Activated CD4-positive, alpha-beta T cell treated with anti-CD3 and anti-CD28 coated beads for 4 hours (primary cell): ENCODE data around the gene CASS4.
"Not testable (repeated sequence)": the region's sequence is repeated elsewhere in the genome, so short reads cannot be mapped to it uniquely, and the experiment has no call there.

Source experiments
- DNase-seq, 2 donors: peaks; one replicate each; pipeline ENCODE4 v3.0.0-alpha.2; 2020

CASS4 gene

DNA sequence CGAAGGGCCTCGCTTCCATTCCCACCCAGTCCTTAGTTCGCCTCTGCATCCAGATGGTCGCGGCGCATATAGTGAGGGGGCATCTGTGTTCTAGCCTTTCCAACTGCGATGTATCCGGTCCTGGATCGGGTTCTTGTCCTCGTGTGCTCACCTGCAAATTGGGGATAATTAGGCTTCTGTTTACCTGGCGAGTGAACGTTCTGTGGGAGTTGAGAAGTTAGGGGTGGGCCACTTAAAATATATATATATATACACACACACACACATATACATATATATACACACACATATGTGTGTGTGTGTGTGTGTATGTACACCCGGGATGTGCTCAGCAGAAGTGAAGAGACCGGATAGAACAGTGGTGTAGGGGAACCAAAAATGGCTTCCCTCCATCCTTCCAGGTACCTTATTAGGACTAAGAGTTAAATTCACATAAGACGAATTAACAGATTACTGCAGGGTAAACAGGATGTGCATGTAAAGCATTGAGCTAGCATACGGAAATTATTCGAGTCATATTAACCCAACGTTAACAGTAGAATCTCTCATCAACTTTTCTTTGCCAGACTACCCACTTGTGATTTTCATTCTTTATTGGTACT, 19.1 kb upstream of the CASS4 start:
- DNase-seq = no peak

DNA sequence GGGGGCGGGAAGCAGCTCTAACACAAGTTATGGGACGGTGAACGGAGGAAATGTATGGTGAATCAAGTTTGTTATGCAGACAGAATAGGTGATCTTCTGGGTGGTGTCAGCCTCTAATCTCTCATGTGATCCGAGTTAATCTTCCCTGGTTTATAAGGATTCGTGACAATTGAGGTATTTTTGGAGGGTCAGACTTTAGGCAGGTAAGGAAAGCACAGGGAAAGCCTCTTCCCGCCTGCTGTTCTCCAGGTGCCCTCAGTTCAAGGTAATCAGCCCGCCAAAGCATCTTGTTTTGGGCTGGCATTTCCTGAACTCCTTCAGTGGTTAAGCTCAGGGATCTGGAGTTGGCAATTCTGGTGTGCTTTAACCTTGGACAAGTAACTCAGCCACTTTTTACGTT, 18.4 kb upstream of the CASS4 start:
- no peak for DNase-seq

DNA sequence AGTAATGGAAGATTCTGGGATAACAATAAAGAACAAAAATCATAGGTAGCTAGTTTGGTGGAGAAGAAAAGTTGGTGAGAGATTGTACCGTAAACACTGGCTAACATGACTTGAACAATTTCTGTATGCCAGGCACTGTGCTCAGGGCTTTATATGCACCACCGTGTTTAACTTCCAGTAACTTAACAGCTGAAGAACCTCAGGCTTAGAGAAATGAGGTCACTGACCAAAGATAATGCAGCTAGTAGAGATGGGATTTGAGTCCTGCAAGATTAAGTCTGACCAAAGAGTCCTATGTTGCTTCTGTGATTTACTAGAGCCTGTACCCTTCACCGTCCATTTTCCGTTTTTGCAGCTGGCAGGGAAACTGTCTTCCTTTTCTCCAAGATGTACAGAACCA, 16.9 kb upstream of the CASS4 start:
- DNase-seq = no peak

DNA sequence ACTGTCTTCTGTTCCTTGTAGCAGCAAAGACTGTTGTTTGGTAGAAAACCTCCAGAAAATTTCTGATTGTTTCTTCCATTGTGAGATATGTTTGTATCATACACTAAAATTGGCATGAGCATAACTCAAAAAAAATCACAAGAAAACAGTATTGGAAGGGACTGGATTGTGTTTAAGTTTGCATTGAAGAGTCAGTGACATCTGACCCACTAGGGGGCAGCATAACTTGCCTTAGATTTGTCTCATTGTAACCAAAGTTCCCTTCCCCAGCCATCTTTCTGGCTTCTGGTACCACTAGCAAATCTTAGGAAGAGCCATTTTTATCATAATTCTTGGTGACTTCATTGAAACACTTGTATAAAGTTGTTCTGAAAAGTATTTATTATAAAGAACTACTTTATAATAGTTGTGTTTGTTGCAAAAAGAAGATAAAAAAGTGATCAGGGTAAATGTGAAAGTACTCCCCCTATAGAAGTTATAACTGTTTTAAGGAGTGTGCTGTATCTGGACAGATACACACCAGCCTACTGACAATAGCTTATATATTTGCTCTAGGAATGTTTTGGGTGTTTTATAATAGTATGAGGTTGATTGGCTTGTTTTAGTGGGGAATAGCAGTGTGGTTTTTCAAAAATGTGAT, 11.9 kb upstream of the CASS4 start:
- peak; percentile 63 to 74 for DNase-seq

DNA sequence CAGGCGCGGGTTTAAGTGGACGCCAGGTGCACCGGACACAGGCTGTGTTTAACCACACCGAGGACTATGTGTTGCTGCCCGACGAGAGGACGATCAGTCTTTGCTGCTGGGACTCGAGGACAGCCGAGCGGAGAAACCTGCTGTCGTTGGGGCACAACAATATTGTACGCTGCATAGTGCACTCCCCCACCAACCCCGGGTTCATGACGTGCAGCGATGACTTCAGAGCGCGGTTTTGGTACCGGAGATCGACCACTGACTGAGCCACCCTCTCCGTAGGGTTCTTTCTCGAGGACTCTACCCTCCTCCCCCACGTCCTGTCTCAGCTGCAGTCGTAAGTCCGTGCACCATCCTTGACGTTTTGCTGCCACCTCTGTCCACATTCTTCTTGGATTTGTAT, 8.6 kb upstream of the CASS4 start:
- DNase-seq = no peak

DNA sequence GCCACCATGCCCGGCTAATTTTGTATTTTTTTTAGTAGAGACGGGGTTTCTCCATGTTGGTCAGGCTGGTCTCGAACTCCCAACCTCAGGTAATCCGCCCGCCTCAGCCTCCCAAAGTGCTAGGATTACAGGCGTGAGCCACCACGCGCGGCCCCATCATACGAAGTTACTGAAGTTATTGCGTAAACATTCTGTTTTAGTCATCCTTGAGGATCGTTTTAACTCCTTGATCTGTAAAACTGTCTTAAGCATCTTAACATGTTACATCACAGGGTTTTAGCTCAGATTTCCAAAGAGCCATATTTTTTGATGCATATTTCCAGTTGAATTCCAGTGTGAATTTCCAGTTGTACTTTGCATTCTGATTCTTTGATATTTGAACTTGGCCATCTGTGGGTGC, 6.7 kb upstream of the CASS4 start:
- not testable (repeated sequence) for DNase-seq

DNA sequence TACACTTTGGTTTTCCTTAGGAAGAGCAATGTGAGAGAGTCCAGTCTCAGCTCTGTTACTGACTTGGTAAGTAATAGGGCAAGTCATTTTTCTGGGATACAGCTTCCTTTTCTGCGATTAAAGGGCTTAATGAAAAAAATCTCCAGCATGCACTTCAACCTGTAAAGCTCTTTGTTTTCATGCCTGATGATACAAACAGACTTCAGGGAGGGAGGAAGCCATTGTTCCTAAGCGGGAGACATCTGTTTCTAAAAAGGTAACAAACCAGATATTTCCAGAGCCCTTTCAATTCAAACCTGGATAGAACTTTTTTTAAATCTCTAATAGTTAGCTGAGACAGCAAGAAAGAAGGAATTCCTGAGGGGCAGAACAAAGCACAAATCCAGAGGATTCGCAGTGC, 5.2 kb upstream of the CASS4 start:
- DNase-seq = no peak

DNA sequence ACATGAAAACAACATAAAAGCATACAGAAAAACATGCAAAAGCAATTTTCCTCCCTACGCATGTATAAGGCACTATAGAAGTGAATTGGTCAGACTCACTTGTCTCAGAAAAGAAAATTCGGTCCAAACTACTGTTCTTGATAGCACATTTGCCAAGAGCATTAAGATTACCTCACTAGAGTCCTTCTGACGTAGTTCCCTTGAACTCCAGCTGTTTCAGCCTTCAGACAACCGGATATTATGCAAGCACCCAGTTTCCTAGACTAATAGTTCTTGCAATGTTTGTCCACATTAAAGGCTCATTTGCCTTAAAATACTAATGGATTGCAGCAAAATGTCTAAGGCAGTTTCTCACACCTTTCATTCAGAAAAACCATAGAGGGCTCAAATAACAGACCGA, 2.5 kb upstream of the CASS4 start:
- DNase-seq = no peak

DNA sequence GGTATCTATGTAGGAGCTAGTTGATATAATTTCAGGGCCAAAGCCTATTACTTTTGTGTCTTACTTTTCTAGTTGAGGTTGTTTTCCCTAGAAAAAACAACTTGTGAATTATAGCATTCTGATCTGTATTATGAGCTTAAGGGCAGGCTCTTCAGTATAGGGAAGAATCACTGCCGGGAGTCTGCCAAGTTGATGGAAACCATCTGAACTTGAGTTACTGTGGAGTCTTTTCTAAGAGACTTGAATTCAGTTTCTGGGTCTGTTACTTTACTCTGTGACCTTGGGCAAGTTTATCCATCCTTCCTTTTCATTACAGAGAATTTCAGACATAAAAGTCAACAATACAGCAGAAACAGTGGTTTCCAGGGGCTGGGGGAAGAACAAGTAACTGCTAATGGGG, 2.1 kb upstream of the CASS4 start:
- DNase-seq = no peak

DNA sequence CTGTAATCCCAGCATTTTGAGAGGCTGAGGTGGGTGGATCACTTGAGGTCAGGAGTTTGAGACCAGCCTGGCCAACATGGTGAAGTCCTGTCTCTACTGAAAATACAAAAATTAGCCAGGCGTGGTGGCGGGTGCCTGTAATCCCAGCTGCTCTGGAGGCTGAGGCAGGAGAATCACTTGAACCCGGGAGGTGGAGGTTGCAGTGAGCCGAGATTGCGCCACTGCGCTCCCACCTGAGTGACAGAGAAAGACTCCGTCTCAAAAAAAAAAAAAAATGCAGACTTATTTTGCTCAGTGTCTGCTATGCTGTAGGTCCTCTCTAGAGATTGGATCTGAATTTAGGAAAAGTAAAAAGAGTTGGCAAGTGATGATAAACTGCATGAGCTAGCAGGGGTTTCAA, 773 bp upstream of the CASS4 start:
- not testable (repeated sequence) for DNase-seq

DNA sequence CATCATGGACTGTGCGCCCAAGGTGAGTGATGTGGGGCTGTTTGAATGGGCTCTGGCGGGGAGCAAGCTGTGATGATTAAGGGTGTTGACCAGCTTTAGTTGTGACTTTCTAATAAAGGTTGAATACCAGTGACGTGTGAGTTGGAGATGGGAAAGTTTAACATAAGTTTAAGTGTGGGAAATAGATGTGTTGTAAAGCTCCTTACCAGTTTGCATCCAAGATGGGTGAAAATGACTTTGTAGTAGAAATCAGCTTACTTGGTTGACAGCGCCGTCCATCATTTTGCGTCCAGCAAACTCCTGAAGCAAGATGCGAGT, 372 bp downstream of the CASS4 start:
- DNase-seq = no peak

DNA sequence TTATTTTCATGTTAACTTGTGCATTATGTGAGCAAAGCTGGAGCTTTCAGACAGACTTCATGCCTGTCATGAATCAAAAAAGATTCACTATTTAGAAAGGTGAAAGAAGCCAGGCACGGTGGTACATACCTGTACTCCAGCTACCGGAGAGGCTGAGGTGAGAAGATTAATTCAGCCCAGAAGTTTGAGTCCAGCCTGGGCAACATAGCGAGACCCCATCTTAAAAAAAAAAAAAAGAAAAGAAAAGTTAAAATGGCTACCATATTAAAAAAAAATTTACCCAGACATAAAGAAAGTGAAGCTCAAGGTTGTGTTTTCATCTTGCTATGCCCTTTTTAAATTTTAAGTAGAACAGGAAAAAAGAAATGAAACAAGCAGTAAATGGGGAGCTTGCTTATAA, 889 bp downstream of the CASS4 start:
- DNase-seq = no peak

DNA sequence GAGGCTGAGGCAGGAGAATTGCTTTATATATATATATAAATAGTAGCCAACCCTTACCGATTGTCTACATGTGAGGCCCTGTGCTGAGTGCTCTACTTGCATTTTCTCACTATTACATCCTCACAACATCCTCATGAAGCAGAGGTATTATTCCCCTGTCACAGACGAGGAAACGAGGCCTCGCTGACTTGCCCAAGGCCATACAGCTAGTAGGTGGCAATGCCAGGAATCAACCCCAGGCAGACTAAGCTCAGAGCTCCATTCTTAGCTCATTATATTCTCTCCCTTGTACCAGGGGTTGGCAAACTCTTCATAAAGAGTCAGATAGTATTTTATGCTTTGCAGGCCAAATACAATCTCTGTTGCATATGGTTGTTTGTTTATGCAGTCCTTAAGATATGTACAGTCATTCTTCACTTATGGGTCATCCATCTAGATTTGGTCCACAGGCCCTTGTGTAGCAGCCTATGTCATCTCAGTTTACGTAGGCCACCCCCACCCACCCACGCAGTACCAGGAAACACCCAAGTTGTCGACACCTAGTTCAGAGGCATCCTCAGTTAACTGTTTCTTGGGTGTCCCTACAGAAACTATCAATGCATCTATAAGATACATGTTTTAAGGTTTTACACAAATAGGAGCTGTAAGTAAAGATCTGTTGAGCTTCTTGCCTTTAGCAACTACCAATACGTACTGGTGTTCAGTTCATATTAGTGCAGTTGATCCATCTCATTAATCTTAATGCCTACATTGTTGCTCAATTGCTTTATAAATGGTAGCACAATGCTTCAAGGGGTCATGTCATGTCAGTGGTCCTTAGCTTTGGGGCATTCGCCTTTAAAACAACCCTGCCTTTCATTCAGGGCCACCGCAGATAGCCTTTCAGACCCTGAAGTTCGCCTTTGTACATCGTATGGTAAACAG, 3.0 kb downstream of the CASS4 start:
- DNase-seq = peak; percentile 71 to 72

DNA sequence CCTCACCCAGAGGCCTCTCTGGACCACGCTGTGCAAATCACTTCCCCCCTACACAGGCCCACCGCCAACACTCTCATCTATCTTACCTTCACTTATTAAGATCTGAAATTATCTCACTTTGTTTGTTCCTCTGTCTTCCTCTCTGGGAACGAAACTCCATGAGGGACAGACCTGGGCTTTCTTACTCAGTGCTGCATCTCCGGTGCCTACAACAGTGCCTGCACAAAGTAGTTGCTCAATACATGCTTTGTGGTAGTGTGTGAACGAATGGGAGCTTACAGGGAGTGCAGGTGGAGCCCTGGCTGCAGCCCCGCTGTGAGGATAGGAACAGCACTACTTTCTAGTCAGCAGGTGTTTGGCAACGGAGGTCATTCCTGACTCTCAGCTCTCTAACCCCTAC, 5.3 kb downstream of the CASS4 start:
- DNase-seq = no peak

DNA sequence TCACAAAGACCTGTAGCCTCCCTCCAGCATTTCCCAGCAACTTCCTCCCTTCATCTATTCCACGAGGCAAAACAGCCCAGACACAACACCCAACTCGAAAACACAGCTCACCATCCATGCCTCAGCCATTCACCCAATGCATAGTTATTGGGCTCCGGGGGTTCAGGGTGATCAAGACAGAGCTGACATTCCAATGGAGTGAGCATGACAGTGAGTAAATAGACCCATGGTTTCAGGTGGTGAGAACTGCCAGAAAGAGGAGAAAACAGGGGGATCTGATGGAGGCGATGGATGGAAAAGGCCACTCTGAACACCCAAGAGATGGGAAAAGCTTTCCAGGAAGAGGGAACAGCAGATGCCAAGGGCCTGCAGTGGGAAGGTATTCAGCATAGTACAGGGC, 5.9 kb downstream of the CASS4 start:
- no peak for DNase-seq

DNA sequence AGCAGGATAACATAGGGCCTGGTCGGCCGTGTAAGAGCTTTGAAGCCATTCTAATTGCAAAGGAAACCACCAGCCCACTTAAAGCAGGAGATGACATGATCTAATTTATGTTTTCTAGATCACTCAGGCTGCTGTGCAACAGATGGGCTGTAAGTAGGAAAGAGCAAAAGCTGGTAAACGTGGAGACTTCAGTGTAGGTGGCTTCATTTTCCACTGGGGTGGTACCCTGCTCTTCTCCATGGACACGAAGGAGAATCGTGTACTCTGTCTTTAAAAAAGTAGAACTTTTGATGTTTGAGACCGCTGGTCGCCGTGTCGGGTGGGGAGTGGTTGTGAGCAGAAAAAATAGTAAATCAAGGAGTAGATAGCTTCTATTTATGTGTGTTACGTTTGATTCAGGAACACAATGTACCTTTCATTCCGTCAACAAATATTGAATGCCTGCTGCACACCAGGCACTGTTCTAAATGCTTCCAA, 6.4 kb downstream of the CASS4 start:
- DNase-seq = no peak

DNA sequence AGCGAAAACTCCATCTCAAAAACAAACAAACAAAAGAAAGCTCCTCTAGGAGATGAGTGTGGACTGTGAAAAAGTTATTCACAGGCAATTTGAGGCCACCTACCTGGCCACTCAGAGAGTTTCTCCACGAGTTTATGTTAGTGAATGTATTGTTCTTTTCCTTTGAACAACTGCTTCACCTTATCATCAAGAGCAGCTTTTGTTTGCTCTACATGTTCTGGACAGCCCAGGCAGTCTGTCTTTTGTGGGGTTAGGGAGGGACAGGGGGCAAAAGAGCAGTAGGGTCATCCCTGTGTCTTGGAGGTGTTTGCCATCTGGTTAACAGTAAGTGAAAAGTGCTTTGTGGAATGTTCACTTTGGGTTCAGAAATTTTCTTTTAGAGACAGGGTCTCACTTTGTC, 8.0 kb downstream of the CASS4 start:
- no peak for DNase-seq

DNA sequence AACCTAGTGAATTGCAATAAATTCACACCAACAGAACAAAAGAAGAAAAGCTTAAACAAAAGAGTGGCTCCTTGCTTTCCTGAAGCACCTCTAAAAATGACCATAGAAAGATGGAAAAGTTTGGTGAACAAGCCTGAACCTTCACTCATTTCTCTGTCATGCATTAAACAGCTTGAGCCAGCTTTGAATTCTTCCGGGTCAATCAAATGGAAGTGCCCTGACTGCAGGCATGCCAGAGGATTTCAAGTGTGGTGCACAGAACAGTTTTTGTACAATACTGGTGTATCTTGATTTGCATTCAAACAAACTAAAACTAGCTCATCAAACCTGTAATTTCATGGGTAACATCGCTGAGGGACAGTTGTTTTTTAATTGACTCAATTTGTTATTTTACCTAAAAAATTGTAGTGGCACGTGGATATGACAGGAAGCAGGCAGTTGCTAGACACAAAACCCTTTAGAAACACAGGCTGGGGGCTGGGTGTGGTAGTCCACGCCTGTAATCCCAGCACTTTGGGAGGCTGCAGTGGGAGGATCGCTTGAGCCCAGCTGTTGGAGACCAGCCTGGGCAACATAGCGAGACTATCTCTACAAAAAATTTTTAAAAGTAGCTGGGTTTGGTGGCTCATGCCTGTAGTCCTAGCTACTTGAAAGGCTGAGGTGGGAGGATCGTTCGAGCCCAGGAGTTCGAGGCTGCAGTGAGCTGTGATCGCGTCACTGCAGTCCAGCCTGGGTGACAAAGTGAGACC, 9.1 kb downstream of the CASS4 start:
- DNase-seq = no peak

DNA sequence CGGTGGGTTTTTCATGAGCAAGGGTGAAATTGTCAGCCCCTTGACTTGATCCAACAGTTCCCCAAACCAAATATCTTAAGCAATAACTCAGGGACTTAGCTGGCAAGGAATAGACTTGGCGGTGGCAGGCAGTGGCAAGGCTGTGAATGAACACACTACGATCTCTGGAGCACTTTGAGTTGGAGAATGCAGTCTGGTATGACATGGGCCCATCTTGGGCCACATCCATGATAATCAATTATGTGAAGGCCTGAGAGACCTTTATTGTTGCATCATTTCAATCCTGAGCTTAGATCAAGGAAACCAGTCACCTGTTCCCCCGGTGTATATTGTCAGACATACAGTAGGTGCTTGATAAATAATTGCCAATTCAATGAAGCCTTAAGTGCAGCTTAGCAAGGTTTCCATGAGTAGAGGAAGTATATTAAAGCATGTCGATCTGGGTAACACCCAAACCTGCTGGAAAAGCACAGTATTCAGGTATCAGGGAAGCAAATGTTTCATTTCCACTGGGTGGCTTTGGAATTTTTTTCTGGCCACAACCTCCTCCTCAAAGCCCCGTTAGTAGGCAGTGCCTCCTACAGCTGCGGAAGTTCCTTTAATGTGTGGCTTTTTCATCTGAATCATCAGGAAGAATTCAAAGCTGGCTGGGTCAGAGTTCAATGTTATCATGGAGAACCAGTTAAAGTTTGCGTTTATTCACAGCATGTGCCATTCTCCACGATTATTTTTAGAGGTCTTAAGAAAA, 10.2 kb downstream of the CASS4 start:
- peak in 1 of 2 donors; percentile 16 for DNase-seq

DNA sequence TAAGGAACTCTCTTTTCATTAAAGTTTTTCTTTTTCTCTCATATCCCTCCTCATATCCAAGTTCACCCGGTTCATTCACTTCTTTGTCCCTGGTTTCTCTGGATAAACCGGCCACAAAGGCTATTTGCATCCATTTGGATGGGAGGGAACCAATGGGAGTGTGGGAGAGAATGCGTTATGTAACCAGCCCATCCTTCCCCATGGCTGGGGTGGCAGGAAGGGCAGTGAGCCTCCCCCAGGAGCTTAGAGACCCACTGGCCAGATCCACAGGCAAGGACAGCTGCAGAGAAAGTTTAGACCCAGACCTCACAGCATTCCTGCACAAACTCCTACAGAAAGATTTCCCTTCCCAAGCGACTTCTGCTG, 10.7 kb downstream of the CASS4 start:
- DNase-seq = no peak

DNA sequence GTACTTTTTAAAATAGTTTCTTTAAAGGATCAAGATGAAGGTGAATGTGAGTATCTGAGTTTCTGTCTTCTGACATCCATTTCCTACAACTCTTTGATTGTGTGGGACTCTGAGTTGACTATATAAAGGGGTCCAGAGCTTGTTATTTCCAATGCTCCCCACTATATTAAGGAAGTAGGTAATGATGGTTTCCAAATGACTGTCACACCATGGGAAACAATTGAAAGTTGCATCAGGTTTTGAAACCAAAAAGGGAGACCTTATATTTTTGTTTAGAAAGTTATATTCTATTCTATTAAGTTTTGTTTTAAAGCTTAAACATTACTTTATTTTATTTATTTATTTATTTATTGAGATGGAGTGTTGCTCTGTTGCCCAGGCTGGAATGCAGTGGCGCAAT, 11.2 kb downstream of the CASS4 start:
- DNase-seq = no peak

DNA sequence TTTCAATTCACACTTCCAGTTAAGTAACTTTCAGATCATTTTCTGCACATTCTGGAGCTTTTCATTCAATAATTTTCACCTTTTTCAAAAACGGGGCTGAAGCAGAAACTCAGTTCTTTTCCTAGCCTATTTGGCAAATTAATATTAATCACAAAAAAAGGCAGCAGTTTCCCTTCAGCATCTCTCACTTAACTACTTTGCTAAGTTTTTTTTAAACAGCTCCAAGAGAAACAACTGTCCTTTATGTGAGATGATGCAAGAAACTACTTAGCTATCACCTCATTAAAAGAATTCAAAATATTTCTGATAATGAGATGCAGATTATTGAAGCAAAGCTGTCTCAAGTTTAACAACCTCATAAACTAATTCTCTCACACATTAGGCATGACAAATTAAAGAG, 11.8 kb downstream of the CASS4 start:
- no peak for DNase-seq

DNA sequence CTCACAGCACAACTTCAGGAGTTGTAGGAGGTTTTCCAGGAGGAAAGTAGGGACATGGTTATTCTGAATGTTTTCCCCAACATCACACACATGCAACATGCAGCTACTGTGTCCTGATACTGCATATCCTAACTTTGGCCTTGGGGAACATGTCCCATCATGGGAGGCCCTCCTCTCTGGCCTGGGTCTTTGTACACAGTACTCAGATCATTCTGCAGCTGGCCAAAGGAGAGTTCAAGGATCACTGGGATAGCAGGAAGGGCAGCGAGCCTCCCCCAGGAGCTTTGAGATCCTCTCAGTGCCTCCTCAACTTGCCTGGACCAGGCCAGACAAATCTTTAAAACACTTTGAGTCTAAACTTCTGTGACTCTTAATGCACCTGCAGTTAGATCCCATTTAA, 12.9 kb downstream of the CASS4 start:
- no peak for DNase-seq
